Activated CD4-positive, alpha-beta T cell treated with anti-CD3 and anti-CD28 coated beads for 48 hours (primary cell): Measurements from ENCODE around the gene RNF19B.
"Not testable (repeated sequence)": the region's sequence is repeated elsewhere in the genome, so short reads cannot be mapped to it uniquely, and the experiment has no call there.

Source experiments
- DNase-seq: peaks from one replicate; pipeline ENCODE4 v3.0.0-alpha.2; 2020

Gene RNF19B

DNA sequence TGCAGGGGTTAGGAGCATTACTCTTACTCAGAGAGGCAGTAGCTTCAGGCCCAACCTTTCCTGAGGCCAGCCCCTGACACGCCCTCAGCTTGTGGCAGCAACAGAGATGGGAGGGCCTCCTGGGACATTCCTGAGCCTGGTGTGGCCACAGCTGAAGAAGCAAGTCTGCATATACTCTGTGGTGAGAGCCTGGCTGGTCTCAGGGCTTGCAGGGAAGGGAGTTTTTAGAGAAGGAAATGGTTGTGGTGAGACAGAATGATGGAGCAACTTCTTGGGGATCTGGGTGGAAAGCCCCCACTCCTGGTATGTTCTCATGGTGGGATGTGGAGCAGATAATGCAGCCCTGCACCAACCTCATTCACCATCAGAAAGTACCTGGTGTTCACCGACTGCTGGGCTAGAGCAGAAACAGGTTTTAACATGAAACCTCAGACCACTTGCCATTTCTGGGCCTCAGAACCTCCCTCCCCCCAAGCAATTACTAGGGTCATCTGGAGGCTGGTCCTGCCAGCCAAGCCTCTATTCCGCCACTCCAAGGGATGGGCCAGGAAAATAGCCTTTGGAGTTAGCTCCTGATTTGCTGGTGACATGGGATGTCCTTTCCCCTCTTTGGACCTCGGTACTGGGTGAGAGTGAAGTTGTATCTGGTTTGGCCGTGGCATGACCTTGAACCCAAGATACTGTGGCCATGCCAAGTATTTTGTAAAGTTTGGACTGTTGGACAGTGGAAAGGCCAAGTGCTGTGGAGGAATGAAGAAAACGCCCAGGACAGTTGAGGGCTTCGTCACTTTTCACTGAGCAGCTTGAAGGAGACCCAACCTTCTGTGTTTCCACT lies 28.1 kb upstream of the RNF19B start:
- peak; percentile 78 for DNase-seq

DNA sequence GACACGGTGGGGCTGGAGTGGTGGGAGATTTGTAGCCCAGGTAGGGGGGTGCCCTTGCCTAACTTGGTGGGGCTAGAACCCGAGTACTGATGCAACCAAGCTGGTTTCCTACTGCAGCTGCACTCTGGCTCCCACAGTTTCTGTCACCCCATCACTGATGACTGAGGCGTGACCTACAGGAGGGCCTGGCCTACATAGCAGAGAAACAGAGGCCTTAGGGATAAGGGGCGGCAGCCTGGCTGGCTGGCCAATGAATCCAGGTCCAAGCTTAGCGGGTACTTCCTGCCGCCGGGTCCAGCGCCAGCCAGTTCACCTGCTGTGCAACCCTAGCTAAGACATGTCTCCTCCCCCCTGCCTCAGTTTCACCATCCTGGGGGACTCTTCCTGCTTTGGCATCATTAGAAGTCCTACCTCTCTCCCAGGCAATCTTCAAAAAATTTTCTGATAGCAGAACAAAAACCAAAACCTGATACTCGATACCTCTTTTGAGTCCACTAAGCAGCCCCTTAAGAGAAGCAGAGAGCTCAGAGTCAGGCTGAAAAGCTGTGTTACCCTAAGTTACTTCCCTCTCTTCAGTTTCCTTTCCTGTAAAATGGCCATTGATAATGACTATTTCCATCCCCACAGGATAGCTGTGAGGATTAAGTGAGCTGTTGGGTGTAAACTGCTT lies 27.3 kb upstream of the RNF19B start:
- DNase-seq: no peak

DNA sequence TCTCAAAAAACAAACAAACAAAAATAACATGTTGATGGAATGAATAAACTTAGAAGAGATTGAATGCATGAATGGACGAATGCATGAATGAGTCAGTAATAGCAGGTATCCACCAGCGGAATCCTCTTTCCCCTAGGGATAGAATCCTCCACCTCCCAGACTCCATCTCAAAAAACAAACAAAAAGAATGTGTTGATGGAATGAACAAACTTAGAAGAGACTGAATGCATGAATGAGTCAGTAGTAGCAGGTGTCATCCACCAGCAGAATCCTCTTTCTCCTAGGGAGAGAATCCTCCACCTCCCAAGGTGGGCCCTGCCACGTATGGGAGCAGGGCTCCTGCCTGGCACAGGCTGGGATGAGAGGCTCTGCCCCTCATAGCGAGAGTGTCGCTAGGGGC lies 26.8 kb upstream of the RNF19B start:
- DNase-seq: no peak

DNA sequence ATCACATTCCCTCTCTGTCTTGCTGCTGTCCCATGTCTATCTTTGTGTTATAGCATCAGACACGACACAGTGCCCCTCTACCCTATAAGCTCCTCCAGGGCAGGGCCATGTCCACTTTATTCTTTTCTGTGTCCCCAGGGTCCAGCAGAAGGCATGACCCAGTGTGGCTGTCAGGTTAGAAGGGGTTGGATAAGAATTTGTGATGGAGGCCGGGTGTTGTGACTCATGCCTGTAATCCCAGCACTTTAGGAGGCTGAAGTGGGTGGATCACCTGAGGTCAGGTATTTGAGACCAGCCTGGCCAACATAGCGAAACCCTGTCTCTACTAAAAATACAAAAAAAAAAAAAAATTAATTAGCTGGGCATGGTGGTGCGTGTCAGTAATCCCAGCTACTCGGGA lies 26.3 kb upstream of the RNF19B start:
- DNase-seq: no peak

DNA sequence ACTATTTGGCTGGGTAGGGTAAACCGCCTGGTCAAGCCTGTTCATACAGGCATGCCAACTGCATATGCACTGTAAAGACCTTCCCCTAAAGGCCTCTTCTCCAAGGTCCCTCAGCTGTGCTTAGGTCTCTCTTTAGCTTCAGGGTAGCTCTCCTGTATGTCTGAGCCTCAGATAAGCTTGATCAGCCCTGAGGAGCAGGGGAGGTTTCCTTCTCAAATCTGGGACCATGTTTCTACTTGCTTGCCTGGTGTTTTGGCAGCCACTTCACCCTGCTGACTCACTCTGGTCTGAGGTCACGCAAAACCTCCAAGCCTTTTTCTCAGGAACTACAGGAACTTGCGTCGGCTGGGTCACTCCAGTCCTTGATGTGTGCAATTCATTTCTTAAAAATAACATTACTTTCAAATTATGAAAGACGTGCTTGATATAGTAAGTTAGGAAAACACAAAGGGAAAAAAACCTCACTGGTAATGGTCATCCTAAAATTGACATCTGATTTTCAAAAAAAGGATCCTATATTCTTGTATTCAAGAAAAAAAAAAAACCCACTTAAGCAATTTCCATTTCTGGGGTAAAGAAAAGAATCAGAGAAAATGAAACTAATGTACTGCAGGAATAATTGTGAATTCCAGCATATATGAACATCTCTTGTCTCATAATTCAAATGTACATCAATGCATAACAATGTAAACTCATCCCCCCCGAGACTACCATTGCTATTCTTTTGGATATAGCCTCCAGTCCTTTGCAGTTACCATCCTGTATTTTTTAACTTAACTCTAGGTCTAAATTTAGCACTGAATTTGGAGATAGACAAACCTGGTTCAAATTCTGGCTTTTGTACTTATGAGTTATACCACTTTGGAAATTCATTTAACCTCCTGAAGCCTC lies 24.8 kb upstream of the RNF19B start:
- DNase-seq: peak; percentile 75

DNA sequence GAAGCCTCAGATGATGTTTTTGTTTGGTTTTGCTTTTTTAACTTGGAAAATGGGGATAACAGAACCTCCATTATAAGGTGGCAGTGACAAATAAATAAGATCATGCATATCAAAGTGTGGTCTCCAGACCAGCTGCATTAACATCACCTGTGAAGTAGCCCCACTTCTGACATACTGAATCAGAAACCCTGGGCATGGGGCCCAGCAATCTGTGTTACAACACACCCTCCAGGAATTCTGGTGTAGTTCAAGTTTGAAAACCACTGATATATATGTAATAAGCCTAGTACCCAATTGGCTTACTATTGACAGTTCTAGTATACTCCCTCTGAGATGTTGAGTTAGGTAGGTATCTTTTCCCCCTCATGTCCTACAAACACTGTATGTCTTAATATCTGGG lies 24.1 kb upstream of the RNF19B start:
- DNase-seq: no peak

DNA sequence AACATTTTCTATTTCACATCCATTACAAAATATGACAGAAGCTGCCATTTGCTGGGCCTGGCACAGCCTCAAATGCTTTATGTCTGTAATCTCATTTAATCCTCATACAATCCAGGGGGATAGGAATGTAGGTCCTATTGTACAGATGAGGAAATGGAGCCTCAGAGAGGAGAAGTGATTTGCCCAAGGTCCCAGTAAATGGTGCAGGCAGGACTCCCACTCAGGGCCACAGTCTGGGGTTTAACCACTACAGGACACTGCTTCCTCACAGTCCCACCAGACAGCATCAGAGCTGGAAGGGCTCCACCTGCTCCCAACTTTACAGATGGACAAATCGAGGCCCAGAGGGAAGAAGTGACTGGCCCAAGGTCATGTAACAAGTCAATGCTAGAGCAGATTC lies 20.6 kb upstream of the RNF19B start:
- no peak for DNase-seq

DNA sequence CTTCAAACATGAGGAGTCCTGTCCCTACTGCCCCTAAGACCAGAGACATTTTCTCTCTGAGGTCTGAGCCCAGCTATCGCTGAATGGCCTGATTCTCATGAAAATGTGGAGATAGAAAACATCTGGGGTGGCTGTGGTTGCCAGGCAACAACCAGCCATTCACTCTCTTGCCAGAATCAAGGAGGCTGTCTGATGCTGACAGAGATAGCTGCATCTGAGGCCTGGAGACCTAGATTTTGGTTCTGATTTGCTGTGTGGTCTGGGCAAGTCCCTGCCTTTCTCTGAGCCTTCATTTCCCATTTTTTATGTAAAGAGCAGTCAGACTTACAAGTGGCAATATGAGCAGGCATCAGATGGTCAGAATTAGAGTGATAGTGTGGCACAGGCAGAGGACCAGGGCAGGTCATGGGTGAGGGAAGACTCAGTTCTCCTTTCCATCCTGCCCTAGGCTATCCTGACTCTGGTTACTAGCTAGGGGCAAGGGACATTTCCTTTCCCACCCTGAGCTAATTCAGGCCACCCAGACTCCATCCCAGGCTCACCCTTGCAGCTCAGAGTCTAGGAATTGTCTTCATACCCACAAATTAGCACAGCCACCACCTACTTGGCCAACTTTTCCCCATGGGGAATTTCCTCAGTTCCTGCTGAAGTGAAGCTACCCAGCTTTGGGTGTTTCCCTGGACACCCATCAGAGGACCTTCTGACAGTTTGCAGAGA lies 20.0 kb upstream of the RNF19B start:
- peak; percentile 34 for DNase-seq

DNA sequence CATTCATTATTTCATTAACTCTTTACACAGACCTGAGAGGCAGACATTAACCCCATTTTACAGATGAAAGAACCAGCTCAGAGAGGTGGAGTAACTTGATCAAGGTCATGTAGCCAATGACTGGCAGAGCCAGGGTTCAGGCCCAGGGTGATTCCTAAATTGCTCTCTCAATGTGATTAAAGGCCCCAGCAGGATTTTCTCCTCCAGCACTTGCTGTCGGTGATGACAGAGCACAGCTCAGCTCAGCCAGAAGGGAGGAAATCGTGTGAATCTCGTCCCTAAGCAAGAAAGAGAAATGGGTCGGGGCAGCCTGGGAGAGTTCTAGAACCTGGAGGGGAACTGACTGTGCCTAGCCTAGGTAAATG lies 19.5 kb upstream of the RNF19B start:
- no peak for DNase-seq

DNA sequence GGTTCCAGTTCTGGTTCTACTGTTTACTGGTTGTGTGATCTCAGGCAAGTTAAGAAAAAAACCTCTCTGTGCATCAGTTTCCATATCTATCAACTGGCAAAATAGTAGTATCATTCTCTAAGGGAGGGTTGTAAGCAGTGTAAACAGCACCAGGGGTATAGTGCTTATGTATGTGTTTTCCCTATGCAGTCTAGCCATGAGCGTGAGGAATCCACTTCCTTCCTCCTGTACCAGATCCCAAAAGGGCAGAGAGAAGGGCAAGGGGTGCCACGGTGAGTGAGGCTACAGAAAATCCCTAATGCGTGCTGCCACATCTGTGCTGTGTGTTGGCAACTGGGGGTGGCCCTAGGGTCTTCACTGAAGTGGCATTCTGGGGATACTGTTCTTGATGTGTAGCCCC lies 18.4 kb upstream of the RNF19B start:
- DNase-seq: no peak

DNA sequence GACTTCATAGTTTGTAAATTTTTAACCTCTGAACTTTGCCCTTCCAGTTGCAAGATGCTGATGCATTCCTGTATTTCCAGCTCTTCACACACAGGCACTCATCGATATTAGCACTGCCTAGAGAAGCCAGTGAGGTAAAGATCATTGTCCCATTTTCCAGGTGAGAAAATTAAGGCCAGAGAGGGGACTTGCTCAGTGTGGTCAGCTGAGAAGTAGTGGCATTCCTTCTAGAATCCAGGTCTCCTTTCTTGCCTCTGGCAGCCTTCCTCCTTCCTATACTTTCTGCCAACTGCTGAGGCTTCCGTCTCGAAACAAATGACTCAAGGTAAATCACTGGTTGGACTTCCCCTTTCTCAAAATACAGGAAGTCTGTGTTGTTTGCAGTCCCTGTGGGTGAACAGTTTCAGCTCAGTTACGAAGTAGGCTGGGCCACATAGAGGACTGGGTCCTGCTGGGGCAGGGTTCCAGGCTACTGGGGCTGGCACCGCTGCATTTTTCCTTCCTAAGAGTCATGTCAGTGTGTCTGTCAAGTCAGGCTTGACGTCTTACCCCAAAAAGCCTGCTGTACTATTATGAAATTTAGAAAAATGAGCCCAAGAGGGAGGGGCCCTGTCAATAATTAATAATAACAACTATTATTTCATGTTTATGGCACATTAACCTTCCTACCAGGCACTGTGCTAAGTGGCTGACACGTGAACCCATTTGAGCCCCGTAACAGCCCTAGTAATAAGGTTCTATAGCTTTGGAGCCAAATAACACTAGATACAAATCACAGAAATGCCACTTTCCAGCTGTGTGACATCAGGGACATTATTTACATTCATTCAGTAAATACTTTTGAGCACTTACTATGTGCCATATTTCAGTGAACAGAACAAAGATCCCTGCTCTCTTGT lies 16.6 kb upstream of the RNF19B start:
- DNase-seq: peak; percentile 70

DNA sequence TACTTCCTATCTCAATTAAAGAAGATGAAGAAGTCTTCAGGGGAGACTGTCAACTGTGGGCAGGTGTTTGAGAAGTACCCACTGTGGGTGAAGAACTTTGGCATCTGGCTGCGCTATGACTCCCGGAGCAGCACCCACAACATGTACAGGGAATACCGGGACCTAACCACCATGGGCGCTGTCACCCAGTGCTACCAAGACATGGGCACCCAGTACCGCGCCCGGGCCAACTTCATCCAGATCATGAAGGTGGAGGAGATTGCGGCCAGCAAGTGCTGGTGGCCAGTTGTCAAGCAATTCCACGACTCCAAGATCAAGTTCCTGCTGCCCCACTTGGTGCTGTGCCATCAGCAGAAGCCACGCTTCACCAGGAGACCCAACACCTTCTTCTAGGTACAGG lies 15.5 kb upstream of the RNF19B start:
- DNase-seq: no peak

DNA sequence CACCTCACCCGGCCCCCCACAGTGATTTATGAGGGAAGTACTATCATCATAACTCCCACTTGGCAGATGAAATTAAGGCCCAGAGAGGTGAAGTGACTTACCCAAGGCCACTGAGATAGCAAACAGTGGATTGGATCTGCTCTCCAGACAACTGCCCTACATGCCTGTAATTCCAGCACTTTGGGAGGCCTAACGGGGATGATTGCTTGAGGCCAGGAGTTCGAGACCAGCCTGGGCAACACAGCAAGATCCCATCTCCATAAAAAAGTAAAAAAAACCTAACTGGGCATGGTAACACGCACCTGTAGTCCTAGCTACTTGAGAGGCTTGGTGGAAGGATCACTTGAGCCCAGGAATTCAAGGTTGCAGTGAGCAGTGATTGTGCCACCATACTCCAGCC lies 14.2 kb upstream of the RNF19B start:
- no peak for DNase-seq

DNA sequence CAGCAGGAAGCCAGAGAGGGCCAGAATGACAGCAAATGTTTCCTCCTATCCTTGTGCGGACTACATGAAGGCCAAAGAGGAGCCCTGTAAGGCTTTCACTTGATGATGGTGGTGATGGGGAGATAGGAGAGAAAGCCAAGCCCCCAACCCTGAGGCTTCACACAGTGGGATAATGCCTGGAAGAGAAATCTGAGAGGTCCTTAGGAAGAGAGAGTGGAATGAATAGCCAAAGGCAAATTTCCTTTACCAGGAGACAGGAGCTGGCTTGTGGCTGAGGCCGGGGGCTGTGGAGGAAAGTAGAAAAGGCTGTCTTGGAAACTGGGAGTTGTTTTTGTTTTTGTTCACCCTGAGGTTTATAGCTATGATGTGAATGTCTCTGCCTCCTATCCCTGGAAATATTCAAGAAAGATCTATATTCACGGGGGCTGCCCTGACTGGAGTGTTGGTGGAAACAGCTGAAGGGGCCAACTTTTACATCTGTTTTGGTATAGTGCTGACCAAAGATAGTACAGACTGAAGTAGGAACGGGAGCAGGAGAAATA lies 13.0 kb upstream of the RNF19B start:
- no peak for DNase-seq

DNA sequence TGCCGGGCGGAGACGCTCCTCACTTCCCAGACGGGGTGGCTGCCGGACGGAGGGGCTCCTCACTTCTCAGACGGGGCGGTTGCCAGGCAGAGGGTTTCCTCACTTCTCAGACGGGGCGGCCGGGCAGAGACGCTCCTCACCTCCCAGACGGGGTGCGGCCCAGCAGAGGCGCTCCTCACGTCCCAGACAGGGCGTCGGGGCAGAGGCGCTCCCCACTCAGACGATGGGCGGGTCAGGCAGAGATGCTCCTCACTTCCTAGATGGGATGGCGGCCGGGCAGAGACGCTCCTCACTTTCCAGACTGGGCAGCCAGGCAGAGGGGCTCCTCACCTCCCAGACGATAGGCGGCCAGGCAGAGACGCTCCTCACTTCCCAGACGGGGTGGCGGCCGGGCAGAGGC lies 10.4 kb upstream of the RNF19B start:
- DNase-seq: not testable (repeated sequence)

DNA sequence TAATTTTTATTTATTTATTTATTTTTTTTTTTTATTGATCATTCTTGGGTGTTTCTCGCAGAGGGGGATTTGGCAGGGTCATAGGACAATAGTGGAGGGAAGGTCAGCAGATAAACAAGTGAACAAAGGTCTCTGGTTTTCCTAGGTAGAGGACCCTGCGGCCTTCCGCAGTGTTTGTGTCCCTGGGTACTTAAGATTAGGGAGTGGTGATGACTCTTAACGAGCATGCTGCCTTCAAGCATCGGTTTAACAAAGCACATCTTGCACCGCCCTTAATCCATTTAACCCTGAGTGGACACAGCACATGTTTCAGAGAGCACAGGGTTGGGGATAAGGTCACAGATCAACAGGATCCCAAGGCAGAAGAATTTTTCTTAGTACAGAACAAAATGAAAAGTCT lies 8.8 kb upstream of the RNF19B start:
- DNase-seq: not testable (repeated sequence)

DNA sequence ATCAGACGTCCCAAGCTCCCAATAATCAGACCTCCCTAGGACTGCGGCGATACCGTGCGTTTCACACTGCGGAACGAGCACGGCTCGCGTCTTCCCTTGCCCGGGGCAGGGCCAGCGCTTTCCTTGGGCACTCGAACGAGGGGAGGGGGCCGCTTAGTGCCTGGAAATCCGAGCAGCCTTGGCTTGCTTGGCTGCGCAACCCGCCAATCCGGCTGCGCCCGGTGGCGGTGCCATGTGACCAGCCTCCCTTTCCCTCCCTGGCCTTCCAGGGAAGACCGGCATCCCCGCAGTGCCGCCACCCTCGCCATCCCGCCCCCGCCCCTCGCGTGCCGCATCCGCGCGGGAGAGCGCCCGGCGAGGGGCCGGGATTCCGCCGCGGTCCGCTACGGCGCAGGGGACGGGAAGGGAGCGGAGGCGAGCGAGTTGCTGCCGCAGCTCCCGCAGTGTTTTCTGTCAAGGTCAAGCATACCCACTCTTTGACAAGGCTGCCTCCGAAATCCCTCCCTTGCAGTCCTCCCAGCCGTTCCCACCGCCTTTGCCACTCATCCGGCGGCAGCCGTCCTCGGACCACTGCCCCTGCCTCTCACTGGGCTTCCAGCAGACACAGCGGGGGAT lies 8.3 kb upstream of the RNF19B start:
- DNase-seq: no peak

DNA sequence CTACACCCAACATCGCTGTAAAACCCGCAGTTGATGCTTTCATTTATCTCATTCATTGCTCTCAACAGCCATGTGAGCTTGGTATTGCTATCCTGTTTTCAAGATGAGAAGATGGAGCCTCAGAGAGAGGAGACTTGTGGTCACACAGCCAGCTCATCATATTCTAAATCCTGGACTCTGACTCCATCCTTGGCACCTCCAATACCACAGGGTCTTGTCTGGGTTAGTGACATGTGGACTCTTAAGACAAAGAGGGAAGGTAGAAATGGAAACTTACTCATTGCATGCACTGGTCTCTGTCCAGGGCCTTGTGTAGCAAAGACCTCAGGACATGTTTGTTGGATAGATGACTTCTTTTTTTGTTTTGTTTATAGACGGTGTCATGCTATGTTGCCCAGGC lies 7.0 kb upstream of the RNF19B start:
- DNase-seq: no peak

DNA sequence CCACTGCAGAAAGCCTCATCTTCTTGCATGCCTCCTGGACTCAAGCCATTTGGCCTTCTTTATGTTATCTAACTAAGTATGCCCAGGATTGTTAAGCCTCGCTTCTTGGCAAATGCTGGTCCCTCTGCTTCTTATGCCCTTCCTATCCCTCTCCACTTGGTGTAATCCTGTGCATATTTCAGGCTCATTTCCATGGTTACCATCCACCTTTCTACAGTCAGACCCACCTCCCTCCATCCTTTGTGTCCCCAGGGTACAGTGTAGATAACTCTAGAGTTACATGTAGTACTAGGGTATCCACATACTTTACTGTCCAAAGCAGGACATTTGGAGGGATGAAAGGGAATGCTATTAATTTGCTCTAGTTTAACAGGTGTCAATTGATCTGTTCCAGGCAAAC lies 6.5 kb upstream of the RNF19B start:
- no peak for DNase-seq

DNA sequence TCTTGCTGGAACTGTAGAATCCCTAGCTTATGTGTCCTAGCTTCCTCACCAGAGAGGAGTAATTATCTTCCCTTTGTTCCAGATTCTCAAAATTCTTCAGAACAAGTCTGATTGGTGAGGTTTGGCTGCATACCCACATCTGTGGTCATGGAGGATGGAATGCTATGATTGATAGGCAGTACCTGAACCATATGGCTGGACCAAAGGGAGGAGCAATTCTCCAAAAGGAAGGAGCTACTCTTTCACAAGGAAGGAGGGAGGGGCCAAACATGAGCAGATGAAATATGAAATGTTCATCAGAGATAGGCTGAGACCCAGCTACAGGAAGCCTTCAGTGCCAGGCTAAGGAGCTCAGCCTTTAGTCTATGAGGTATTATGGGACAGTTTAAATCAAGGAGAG lies 5.0 kb upstream of the RNF19B start:
- no peak for DNase-seq

DNA sequence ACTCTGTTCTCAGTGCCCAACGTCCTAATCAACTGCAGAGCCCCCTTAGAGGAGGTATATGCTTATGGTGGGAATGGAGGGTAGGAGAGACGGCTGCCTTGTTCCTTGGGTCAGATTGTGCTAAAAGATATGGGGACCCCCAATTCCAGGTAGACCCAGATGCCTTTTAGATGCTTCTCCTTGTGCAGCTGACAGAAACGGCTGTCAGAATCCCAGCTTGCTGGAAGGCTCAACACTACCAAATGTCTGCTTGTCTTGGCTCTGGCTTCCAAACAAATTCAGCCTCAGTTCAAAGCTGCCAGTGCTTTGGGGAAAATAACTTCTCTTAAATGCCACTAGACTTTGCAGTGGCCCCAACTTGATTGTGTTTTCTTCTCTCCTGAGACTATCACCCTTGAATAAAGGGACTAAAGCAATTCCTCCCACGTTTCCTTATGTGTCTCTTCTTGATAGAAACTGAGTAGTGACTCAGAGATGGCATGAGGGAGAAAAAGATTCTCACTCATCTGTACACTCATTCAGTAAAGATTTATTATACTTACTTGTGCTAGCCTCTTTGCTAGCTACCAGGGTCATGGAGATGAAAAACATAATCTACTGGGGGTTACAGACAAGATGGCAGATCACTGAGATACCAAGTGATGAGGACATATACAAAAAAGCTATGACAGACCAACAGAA lies 3.4 kb upstream of the RNF19B start:
- DNase-seq: no peak
